Measurements from ENCODE around the gene SLC8A1.

Gene SLC8A1

DNA sequence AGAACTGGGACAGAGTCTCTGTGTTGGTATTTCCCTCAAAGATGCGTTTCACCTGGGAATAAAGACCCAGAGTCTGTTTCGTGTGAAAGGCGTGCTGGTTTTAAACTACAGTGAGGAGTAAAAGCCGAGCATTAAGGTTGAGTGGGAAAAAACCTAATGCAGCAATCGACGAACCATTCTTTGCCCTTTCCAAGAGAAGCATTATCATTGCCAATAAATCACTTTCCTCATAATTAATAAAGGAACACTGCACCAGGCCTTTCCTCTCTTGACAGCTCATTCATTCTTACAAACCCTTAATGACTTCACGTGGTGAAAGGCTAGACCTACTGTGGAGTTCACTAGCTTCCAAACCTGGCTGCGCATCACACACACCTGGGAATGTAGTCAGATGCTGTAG is 896 bp upstream of the SLC8A1 start:
- no peak for DNase-seq (ENCODE audit: extremely low read depth, low read depth)
- TF ChIP-seq, protein P1, sequence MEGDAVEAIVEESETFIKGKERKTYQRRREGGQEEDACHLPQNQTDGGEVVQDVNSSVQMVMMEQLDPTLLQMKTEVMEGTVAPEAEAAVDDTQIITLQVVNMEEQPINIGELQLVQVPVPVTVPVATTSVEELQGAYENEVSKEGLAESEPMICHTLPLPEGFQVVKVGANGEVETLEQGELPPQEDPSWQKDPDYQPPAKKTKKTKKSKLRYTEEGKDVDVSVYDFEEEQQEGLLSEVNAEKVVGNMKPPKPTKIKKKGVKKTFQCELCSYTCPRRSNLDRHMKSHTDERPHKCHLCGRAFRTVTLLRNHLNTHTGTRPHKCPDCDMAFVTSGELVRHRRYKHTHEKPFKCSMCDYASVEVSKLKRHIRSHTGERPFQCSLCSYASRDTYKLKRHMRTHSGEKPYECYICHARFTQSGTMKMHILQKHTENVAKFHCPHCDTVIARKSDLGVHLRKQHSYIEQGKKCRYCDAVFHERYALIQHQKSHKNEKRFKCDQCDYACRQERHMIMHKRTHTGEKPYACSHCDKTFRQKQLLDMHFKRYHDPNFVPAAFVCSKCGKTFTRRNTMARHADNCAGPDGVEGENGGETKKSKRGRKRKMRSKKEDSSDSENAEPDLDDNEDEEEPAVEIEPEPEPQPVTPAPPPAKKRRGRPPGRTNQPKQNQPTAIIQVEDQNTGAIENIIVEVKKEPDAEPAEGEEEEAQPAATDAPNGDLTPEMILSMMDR (IDR thresholded peaks at IDR 0.05; ENCODE audit: low read depth, low read length, missing control alignments) = no peak
- H3K4me3 ChIP-seq (replicated peaks; ENCODE audit: low read depth, low read length) = peak overlapping the region; percentile 63

DNA sequence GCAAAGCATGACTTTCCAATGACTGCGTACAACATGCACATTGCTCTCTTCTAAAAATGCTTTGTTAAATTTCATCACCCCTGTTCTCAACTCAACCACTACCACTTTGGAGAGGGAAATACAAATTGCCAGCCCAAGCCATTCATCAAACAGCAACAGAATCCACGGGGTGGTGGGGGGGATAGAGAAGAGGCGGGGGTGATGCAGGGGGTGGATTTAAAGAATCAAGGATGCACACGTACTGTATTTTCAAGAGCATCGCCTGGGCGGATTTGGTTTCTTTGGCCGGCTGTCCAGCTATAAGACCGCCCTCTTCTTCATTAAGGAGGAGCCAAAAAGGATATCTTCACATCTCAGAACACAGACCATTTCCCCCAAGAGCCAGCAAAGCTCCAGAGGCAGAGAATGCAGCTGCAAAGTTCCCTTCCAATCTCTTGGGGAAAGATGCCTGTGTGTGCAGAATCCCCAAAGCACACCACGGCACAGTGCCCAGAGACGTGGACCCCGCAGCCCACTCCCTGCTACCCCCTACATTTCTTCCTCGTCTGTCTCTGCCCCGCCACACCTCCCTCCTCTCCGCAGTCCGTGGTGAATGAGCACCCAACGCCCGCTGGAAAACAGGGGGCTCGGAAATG is 977 bp downstream of the SLC8A1 start:
- peak overlapping the region; percentile 63 for H3K4me3 ChIP-seq (replicated peaks; ENCODE audit: low read depth, low read length)
- TF ChIP-seq, protein P1 (IDR thresholded peaks at IDR 0.05; ENCODE audit: low read depth, low read length, missing control alignments) = no peak
- peak; percentile 53 for DNase-seq (ENCODE audit: extremely low read depth, low read depth)

DNA sequence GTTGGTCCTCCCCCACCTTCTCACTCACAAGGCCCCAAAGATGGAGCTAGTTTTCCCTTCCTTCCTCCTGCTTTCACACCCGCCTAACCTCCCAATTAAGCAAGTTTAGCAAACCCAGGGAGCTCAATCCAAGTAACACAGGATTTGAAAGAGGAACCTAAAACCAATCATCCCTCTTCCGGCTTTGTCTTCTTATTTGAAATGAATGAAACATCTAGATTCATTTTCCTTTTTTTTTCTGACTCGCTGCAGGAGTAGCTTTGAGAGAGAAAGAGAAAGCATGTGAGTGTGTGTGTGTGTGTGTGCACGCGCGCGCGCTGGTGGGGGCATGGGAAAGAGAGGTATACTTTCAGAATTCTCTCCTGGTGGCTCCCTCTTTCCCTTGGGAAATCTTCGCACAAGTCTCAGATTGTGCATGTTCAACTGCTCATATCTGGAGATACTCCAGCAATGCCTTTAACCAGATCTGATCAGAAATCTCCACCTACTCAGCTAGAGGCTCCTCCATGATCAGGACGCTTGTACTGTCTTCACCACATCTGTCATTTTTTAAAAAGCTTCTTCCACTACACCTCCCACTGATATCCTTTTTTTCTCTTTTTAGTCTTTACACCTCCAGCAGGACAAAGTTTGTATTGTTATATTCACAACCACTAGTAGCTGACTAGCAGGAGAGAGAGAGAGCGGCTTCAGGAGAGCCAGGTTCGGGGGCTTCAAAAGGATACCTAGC is 1.7 kb downstream of the SLC8A1 start:
- peak overlapping the region; percentile 63 for H3K4me3 ChIP-seq (replicated peaks; ENCODE audit: low read depth, low read length)
- TF ChIP-seq, protein P1 (IDR thresholded peaks at IDR 0.05; ENCODE audit: low read depth, low read length, missing control alignments) = no peak
- DNase-seq (ENCODE audit: extremely low read depth, low read depth) = no peak

DNA sequence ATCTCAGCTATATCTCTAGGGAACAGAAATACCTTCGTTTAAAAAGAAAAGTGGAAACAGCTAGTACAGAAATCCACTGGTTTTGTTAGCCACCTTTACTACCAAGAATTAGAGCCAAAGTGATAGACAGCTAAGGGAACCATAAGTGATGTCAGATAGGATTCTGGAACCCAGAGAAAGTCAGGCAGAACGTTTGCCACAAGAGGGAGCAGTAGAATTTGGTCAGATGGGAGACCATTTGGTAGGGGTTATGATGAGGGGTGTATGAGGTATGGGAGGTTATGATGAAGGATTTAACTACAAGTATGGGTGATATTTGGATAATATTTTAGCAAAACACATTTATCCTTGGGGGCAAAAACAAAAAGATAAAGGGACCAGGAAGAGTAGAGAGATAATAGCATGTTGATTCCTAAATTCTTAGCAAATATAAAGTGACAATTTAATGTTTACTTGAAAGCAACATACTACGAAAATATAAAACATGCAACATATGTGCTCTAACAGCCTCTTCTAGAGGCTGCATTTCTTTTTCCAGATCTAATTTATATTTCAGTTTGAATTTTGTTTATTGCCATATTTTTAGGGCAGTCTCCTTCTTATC is 3.3 kb downstream of the SLC8A1 start:
- peak; percentile 41 for DNase-seq (ENCODE audit: extremely low read depth, low read depth)

DNA sequence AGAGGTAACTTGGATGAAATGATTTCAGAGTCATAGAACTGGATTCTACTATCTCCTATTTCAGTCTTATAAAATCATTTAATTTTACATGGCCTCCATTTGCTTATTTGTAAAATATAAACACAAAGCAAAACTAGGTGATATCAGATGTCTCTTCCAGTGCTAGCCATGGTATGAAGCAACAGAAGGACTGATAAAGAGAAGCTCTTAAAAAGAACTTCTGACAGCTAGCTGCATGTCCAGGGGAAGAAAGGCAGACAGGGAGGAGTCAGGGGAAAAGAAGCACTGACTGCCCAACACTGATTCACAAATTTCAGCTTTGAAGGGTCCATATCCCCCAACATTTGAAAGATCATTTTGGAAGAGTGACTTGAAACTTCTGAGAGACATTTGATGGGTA is 6.4 kb downstream of the SLC8A1 start:
- DNase-seq (ENCODE audit: extremely low read depth, low read depth) = no peak
- TF ChIP-seq, protein P1 (IDR thresholded peaks at IDR 0.05; ENCODE audit: low read depth, low read length, missing control alignments) = no peak
- no peak overlapping the region for H3K4me3 ChIP-seq (replicated peaks; ENCODE audit: low read depth, low read length)

More for the DNA sequence above, 3.3 kb downstream of the SLC8A1 start:
- H3K4me3 ChIP-seq (replicated peaks; ENCODE audit: low read depth, low read length) = no peak overlapping the region
- TF ChIP-seq, protein P1 (IDR thresholded peaks at IDR 0.05; ENCODE audit: low read depth, low read length, missing control alignments) = peak; percentile 73

DNA sequence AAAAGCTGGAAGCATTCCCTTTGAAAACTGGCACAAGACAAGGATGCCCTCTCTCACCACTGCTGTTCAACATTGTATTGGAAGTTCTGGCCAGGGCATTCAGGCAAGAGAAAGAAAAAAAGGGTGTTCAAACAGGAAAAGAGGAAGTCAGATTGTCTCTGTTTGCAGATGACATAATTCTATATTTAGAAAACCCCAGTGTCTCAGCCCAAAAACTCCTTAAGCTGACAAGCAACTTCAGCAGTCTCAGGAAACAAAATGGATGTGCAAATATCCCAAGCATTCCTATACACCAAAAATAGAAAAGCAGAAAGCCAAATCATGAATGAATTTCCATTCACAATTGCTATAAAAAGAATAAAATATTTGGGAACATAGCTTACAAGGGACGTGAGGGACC is 11.1 kb downstream of the SLC8A1 start:
- no peak for DNase-seq (ENCODE audit: extremely low read depth, low read depth)
- TF ChIP-seq, protein P1 (IDR thresholded peaks at IDR 0.05; ENCODE audit: low read depth, low read length, missing control alignments) = no peak
- H3K4me3 ChIP-seq (replicated peaks; ENCODE audit: low read depth, low read length) = no peak overlapping the region

Data from HFF-Myc (cell line).